IPS-18a (cell line): ENCODE data around the gene NEK8.
A peak's percentile ranks its signal among the peaks of the same experiment; 100 is the strongest.

Experiments used
- H3K27ac ChIP-seq: one replicate; pipeline ENCODE4 v1.5.1; 2013; ENCODE audit warnings: low read length
- H3K27me3 ChIP-seq: one replicate; pipeline ENCODE4 v1.6.1; 2013; ENCODE audit warnings: mild to moderate bottlenecking, low read length; ENCODE audit not compliant: control insufficient read depth, insufficient read depth
- H3K36me3 ChIP-seq: one replicate; pipeline ENCODE4 v1.6.1; 2013; ENCODE audit warnings: low read depth, low read length; ENCODE audit not compliant: control insufficient read depth
- H3K4me1 ChIP-seq: one replicate; pipeline ENCODE4 v1.6.1; 2013; ENCODE audit warnings: low read depth, low read length; ENCODE audit not compliant: control insufficient read depth
- H3K4me3 ChIP-seq: one replicate; pipeline ENCODE4 v1.5.1; 2013; ENCODE audit warnings: low read length
- H3K9ac ChIP-seq: one replicate; pipeline ENCODE4 v1.6.1; 2013; ENCODE audit warnings: mild to moderate bottlenecking, low read length, moderate library complexity
- H3K9me3 ChIP-seq: one replicate; pipeline ENCODE4 v1.6.1; 2013; ENCODE audit warnings: low read depth, low read length; ENCODE audit not compliant: control insufficient read depth

The NEK8 gene

GRCh38 chr17:28728364-28729200 is at the start of gene NEK8:
TSS of gene NEK8 (plus strand) at chr17:28728788. CDS start at chr17:28728814, 26 bp downstream.
- H3K36me3 ChIP-seq, result peaks cover 15% of the 10 kb centered on the region
- peak within 1 kb of the TSS; percentile 96 for H3K4me3 ChIP-seq
- H3K27ac ChIP-seq, result peak within 1 kb of the TSS; percentile 83
- no peaks in the 10 kb centered on the region for H3K27me3 ChIP-seq
- no peaks in the 10 kb centered on the region for H3K9me3 ChIP-seq
- peaks cover 6% of the 10 kb centered on the region for H3K4me1 ChIP-seq
- peak within 1 kb of the TSS; percentile 84 for H3K9ac ChIP-seq

GRCh38 chr17:28682655-28683054 is 45.9 kb upstream of the NEK8 start:
- Histone ChIP-seq H3K27me3 (no peaks in the 10 kb centered on the region), H3K4me1 (no peaks in the 10 kb centered on the region), H3K9me3 (no peaks in the 10 kb centered on the region), H3K4me3 (no peak overlapping the region), H3K36me3 (peaks cover 89% of the 10 kb centered on the region), H3K27ac (no peak overlapping the region), H3K9ac (no peak overlapping the region)

DNA sequence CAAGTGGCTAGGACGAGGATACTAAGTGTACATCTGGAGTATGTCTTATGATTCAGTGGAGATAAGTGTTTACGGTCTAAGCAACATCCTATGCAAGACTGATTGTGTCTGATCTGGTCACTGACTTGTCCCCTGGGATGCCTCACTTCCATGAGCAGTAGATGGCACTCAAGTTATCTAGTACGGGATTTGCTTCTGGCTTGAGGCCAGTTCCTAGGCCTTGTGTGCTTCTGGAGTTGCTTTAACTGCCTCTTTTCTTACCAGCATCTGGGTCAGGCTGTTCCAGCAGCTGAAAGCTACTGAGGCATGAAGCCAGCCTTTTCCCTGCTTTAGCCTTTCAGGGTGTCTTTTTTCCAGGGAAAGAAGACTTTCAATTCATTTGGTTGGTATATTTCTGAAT is 43.6 kb upstream of the NEK8 start:
- Histone ChIP-seq H3K4me1 (no peaks in the 10 kb centered on the region), H3K9ac (no peak overlapping the region), H3K27me3 (no peaks in the 10 kb centered on the region), H3K9me3 (no peaks in the 10 kb centered on the region), H3K27ac (no peak overlapping the region), H3K4me3 (no peak overlapping the region), H3K36me3 (peaks cover 92% of the 10 kb centered on the region)

- no peaks in the 10 kb centered on the region for H3K9me3 ChIP-seq
- H3K9ac ChIP-seq, result no peak overlapping the region
- H3K27ac ChIP-seq, result no peak overlapping the region
- peaks cover 95% of the 10 kb centered on the region for H3K36me3 ChIP-seq
- no peaks in the 10 kb centered on the region for H3K4me1 ChIP-seq
- H3K27me3 ChIP-seq, result no peaks in the 10 kb centered on the region
- no peak overlapping the region for H3K4me3 ChIP-seq
Observed at GRCh38 chr17:28685366-28685765, 43.2 kb upstream of the NEK8 start.

GRCh38 chr17:28686296-28686695 is 42.3 kb upstream of the NEK8 start:
- no peak overlapping the region for H3K4me3 ChIP-seq
- H3K27me3 ChIP-seq, result no peaks in the 10 kb centered on the region
- no peak overlapping the region for H3K9ac ChIP-seq
- H3K4me1 ChIP-seq, result no peaks in the 10 kb centered on the region
- H3K27ac ChIP-seq, result no peak overlapping the region
- H3K36me3 ChIP-seq, result peaks cover 94% of the 10 kb centered on the region
- H3K9me3 ChIP-seq, result no peaks in the 10 kb centered on the region

DNA sequence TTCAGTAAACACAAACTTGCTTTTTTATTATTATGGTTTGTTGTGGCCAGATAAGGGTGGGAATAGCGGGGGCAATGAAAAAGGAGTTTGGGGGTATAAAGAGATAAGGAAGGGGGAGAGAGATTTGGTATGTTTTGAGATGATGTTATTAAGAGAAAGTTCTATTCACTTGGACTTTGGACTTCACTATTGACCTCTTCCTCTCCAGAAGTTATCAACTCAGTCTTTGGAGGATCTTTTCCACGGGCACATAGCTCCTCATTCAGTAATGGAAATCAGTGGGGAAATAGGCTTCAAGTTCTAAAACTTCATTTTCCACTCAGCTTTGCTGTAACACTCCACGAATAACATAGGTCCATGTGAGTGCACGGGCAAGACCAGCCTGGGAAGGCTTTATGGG is 40.1 kb upstream of the NEK8 start:
- peaks cover 82% of the 10 kb centered on the region for H3K36me3 ChIP-seq

GRCh38 chr17:28689011-28689410 is 39.6 kb upstream of the NEK8 start:
- no peaks in the 10 kb centered on the region for H3K4me1 ChIP-seq
- no peaks in the 10 kb centered on the region for H3K27me3 ChIP-seq
- H3K9ac ChIP-seq, result no peak overlapping the region
- no peak overlapping the region for H3K27ac ChIP-seq
- no peaks in the 10 kb centered on the region for H3K9me3 ChIP-seq
- H3K4me3 ChIP-seq, result no peak overlapping the region
- peaks cover 85% of the 10 kb centered on the region for H3K36me3 ChIP-seq

More for the DNA sequence above, 40.1 kb upstream of the NEK8 start:
- no peaks in the 10 kb centered on the region for H3K9me3 ChIP-seq
- no peaks in the 10 kb centered on the region for H3K4me1 ChIP-seq
- no peak overlapping the region for H3K4me3 ChIP-seq
- H3K27ac ChIP-seq, result no peak overlapping the region
- H3K9ac ChIP-seq, result no peak overlapping the region
- H3K27me3 ChIP-seq, result no peaks in the 10 kb centered on the region

DNA sequence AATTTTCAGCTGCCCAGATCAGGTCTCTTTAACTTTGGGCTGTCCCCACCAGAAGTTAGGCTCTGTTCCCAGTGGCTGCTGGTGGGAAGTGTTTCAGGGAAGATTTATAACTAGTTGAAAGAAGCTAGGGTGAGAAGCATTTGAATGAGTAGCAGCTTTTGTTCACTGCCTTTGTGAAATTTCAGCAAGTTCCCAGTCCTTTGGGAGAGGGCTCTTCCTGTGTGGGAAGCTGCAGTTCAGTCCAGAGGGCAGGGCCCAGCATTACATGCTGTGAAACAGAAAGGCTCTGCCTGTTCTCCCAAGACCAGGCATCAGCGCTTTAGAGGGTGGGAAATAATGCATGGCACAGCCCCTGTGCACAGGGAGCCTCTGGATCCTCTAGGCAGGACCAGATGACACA is 34.7 kb upstream of the NEK8 start:
- Histone ChIP-seq H3K9me3 (no peaks in the 10 kb centered on the region), H3K36me3 (peaks cover 82% of the 10 kb centered on the region), H3K4me3 (no peak overlapping the region), H3K4me1 (no peaks in the 10 kb centered on the region), H3K27ac (no peak overlapping the region), H3K27me3 (no peaks in the 10 kb centered on the region), H3K9ac (no peak overlapping the region)

GRCh38 chr17:28698253-28698941 is 30.2 kb upstream of the NEK8 start:
- Histone ChIP-seq H3K4me3 (no peak overlapping the region), H3K36me3 (peaks cover 95% of the 10 kb centered on the region)

DNA sequence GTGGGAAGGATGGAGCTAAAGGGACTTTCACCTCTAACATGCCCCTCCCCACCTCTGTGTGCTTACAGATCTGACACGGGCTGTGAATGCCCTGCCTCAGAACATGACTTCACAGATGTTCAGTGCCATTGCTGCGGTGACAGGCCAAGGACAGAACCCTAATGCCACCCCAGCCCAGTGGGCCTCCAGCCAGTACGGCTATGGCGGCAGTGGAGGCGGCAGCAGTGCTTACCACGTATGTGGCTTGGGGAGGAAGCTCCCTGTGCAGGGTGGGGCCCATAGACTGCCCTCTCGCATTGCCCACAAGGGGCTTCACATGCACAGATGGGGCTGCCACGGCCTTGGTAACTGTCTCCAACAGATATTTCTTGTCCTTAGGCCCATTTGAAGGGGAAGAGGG is 28.3 kb upstream of the NEK8 start:
- Histone ChIP-seq H3K9me3 (no peaks in the 10 kb centered on the region), H3K36me3 (peaks cover 78% of the 10 kb centered on the region), H3K9ac (no peak overlapping the region), H3K27me3 (no peaks in the 10 kb centered on the region), H3K27ac (no peak overlapping the region), H3K4me1 (no peaks in the 10 kb centered on the region), H3K4me3 (no peak overlapping the region)

More at GRCh38 chr17:28698253-28698941, 30.2 kb upstream of the NEK8 start:
- Histone ChIP-seq H3K4me1 (no peaks in the 10 kb centered on the region), H3K9me3 (no peaks in the 10 kb centered on the region), H3K9ac (no peak overlapping the region), H3K27me3 (no peaks in the 10 kb centered on the region), H3K27ac (no peak overlapping the region)

DNA sequence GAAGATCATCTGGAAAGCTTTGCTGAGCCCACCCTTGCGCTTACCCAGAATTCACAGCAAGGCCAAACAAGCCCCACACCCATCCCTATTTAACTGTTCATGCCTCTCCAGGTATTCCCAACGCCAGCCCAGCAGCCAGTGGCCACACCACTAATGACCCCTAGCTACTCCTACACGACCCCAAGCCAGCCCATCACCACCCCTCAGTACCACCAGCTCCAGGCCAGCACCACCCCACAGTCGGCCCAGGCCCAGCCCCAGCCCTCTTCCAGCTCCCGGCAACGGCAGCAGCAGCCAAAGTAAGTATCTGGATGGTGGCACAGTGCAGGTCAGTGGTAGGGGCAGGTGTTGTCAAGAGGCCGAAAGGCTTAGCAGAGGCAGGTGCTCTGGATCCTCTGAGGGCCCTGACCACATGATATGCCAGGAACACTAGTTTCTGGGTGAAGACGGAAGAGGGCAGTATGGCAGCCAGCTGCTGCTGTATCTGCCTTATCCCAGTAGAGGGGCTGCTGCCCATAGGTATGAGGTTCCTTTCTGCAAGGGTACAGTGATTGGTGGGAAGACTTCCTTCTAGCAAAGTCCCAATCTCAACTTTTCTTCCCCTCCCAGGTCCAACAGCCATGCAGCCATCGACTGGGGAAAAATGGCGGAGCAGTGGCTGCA is 27.6 kb upstream of the NEK8 start:
- H3K4me1 ChIP-seq, result no peaks in the 10 kb centered on the region
- H3K9ac ChIP-seq, result no peak overlapping the region
- H3K36me3 ChIP-seq, result peaks cover 71% of the 10 kb centered on the region
- no peak overlapping the region for H3K4me3 ChIP-seq
- no peaks in the 10 kb centered on the region for H3K27me3 ChIP-seq
- H3K27ac ChIP-seq, result no peak overlapping the region
- no peaks in the 10 kb centered on the region for H3K9me3 ChIP-seq
